Right ventricle myocardium superior (tissue), 1 donor: ENCODE results near the gene USP13. TPM values are rescaled to one million over a fixed set of nuclear protein-coding genes. Genes with fewer than 3 reads are reported as not detected.
A peak's percentile ranks its signal among the peaks of the same experiment; 100 is the strongest.
"Not testable (repeated sequence)": the region's sequence is repeated elsewhere in the genome, so short reads cannot be mapped to it uniquely, and the experiment has no call there.

Experiments
- ATAC-seq: fragments of 200-7000 bp; cut with Tn5 transposase; one replicate; pipeline ENCODE4 v1.9.1; 2020; ENCODE audit warnings: mild to moderate bottlenecking; ENCODE audit not compliant: poor library complexity
- DNase-seq: peaks from one replicate; pipeline ENCODE4 v3.0.0-alpha.2; 2020
- intact Hi-C: fragments of 100-400 bp; cut with DNase I; formaldehyde crosslinking; loops from one replicate; pipeline ENCODE4 v1.11.2; 2022
- total RNA-seq: library from RNA; stranded (reverse); fragmentation: NEBNext Ultra II Directional; extraction: Animal tissue kit (Norgen Biotek cat#: 25700); gene quantifications from one replicate; pipeline ENCODE4 v1.2.1, GENCODE V29; 2021
- donor health status: DM: no; HTN: yes; CAD: no; lungs with severe emphysema.

USP13 gene
- total RNA-seq, 1 donor from 2014 or later: 128 TPM

DNA sequence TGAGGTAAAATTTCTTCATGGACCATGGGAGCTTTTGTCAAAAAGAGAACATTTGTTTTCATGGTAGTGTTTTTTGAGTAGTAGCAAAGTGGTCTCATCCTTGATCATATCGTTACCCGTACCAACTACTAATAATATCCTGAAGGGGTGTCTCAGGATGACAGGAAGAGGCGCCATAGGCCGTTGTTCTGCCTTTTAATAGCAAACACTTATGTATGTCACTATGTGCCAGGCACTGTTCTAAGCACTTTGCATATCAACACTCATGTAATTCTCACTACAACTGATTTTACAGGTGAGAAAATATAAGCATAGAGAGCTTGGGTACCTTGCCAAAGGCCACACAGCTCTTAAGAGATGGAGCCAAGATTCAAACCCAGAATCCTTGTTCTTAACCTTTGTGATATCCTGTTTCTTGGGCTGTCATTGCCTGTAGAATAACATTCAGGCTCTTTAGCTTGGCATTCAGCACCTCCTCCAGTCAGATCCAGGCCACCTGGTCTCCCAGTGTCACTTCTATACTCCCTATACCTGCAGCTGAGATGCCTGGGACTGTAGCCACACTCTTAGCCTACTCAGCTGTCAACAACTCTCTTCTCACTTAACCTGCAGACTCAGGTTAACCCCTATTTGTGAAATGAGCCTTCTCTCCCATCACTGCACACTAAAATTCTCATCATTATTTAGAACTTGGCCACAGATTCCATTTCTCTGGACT lies 113.7 kb downstream of the USP13 start:
- DNase-seq: no peak
- intact Hi-C loops: no loop called here
- ATAC-seq: peak; percentile 75

GRCh38 chr3:179768080-179768479 lies 115.2 kb downstream of the USP13 start:
- DNase-seq (no peak), ATAC-seq (no peak)
- intact Hi-C loops: no loop called here

DNA sequence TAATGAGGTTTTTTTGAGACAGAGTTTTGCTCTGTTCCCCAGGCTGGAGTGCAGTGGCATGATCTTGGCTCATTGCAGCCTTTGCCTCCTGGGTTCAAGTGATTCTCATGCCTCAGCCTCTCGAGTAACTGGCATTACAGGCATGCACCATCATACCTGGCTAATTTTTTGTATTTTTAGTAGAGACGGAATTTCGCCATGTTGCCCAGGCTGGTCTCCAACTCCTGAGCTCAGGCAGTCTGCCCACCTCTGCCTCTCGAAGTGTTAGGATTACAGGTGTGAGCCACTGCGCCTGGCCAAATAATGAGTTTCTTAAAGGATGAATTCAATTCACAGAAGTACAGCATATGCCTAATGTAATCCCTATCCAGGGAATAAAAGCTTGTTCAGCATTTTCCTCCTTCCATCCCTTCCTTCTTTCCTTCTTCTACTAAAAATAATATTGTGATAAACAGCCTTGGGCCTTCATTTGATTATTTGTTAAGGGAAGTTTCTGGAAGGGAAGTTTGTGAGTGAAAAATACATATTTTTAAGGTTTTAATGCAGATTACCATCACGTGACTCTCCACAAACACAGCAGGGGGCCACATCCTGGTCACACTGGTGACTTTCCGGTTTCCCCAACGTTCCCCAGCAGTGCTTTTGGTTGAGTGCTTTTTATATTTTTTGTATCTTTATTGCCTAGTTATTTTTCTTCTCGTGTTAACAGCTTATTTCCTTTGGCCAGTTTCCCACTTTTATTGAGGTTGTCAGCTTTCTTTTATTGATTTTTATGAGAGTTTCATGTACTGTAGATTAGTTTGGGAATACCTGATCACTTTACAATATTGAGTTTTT lies 116.8 kb downstream of the USP13 start:
- DNase-seq (no peak), ATAC-seq (no peak)
- intact Hi-C loops: no loop called here

GRCh38 chr3:179771797-179772196 lies 119.0 kb downstream of the USP13 start:
- ATAC-seq: no peak
- DNase-seq: no peak
- intact Hi-C loops: no loop called here

- DNase-seq: no peak
- intact Hi-C loops: no loop called here
- ATAC-seq: no peak
Observed at GRCh38 chr3:179772297-179772696, 119.5 kb downstream of the USP13 start.

GRCh38 chr3:179775416-179776122 lies 122.7 kb downstream of the USP13 start:
- DNase-seq: no peak
- intact Hi-C loops: no loop called here
- no peak for ATAC-seq

DNA sequence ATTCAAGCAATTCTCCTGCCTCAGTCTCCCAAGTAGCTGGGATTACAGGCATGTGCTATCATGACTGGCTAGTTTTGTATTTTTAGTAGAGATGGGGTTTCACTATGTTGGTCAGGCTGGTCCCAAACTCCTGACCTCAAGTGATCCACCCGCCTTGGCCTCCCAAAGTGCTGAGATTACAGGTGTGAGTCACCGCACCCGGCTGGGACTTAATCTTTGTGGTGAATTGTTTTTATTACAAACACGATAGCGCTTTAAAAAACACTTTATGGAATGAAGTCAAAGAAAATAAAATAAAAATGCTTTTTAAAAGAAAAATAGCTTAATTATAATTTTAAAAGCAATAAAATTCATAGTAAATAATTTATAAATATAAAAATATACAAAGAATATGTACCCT lies 130.0 kb downstream of the USP13 start:
- intact Hi-C loops, DNase-seq, ATAC-seq: not testable (repeated sequence)

DNA sequence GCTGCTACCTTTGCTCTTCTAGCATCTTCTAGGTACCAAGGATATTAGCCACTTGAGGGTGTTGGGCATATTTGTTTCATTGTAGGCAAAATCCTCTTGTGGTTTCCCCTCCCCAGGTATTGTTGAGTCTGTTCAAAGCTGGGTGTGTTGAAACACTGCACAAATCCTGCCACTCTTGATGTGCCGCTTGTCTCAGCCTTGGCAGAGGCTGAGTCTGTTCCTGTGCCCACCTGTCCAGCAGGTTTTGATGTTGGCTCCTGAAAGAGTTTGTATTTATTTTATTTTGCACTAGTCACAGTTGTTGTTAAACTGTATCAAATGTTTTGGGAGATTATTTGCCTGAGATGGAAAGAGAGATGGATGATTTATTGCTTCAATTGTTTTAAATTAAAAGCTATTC lies 136.2 kb downstream of the USP13 start:
- ATAC-seq (no peak), DNase-seq (no peak)
- intact Hi-C loops: no loop called here

DNA sequence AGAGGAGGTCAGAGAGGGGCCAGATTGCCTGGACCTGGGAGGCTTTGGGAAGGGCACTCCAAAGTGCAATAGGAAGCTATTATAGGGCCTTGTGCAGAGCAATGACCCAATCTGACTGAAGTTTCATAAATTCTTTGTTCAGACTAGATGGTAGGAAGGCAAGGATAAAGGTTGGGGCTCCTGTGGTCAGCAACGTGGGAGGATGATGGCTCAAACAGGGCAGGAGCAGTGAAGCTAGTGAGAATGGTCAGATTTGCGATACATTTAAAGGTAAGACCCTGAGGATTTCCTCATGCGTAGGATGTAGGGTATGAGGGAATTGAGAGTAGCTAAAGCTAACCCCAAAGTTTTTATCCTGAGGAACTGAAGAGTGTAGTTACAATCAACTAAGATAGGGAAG lies 139.0 kb downstream of the USP13 start:
- DNase-seq (no peak), ATAC-seq (no peak)
- intact Hi-C loops: no loop called here

- DNase-seq (no peak), ATAC-seq (peak; percentile 84)
- intact Hi-C loops: no loop called here
Observed at GRCh38 chr3:179794355-179794754, 141.5 kb downstream of the USP13 start.

DNA sequence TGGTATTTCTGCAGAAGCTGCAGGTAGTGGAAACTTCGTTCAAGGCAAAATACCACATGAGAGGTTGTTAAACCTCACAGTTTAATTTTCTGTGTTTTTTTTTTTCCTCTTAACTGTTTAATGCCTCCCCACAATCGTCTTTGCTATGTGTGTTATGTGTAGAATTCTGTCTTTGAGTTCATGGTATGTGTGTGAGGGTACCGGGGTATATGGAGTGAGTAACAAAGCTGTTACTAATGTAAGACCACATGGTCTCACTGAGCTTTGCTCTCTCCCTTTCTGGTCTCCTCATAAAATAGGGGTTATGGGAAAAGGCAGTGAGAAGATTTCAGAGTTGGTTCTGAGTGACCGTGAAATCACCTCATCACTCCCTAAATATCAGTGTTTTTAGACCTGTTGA lies 143.6 kb downstream of the USP13 start:
- intact Hi-C loops: no loop called here
- DNase-seq (no peak), ATAC-seq (no peak)

DNA sequence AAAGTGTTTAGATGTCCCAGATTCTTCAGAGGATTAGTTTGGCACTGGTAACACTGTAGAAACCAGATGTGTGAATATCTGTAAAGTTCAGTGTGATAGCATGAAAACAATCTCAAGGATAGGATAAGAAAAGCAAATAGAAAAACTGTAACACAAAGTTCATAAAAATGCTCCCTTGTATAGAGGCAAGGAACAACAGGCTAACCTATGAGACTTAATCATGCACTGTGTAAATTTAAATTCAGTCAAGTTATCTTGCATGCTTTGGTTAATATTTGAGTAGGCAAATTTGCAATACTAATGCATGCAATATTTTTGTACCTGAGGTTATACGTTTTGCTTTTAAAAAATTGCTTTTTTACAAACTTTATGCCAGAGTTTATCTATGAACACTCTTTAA lies 144.4 kb downstream of the USP13 start:
- no peak for ATAC-seq
- intact Hi-C loops: no loop called here
- no peak for DNase-seq

DNA sequence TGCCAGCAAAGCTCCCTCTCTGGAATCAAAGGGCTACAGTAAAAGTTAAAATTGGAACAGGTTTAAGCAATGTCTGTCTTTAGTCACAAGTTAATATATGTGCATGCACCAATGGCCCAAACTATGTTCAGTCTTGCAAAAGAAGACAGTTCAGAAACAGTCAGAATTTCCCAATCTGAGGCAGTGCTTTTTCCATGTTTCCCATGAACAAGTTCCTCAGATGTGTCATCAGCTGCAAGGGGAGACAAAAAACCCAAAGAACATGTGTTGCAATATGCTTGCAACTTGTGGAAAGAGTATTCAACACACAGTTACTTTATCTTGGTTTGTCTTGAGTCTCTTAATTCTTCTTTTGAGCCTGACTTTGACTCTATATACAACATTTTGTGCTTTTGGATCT lies 148.4 kb downstream of the USP13 start:
- ATAC-seq (no peak), DNase-seq (no peak)
- intact Hi-C loops: no loop called here

DNA sequence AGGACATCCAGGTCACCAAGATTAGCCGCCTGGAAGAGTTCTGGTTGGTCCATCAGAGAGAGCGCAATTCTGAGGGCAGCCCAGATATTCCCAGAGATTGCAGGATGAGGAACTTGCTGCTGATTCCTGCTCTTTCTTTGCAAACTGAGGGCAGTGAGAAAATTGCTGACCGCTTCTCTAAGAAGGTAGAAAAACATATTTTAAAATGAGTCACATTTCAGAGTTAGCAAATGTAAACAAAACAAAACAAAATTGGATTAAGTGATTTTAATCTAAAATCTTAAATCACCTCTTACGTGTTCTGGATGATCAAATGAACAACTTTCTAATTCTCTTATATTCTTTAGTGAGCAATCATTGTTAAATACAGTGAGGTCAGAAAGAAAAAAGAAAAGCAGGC lies 149.0 kb downstream of the USP13 start:
- no peak for ATAC-seq
- DNase-seq: no peak
- intact Hi-C loops: no loop called here

DNA sequence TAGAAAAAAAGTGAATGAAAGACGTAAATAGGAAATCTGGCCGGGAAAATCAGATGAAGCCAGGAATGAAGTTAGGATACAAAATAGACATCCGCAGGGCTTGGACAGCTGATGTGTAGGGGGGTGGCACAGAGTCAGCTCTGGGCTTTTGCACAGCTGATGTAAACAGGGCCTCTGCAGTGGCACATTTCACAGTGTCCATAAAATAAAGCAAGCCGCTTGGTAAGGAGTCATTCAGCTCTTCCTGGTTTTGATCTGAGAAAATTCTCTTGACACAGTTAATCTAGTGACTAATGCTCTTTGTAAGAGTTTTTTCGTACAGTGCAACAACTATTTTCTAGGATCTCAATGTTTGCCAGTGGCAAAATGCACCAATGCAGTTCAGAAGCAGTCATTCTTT lies 153.3 kb downstream of the USP13 start:
- intact Hi-C loops: no loop called here
- no peak for DNase-seq
- ATAC-seq: no peak

DNA sequence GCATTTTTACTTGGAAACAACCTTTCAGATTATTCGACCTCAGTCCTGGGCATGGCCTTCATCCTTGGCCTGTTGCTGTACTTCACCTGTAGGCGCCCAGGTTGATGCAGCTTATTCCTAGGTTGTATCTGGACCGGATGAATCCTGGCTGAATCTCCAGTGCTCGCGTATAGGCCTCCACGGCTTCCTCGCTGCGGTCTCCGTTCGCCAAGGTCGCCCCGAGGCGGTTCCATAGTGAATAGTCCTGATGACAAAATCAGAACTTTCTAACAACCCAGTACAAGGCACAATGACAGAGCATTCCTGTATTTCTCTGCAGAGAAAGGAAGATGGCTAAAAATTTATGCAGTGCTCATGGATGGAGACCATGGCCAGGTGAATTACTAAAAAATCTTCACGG lies 154.7 kb downstream of the USP13 start:
- intact Hi-C loops: no loop called here
- DNase-seq (no peak), ATAC-seq (no peak)

GRCh38 chr3:179809639-179810038 lies 156.8 kb downstream of the USP13 start:
- intact Hi-C loops: no loop called here
- no peak for DNase-seq
- ATAC-seq: no peak

- DNase-seq (no peak), ATAC-seq (peak; percentile 81)
- intact Hi-C loops: no loop called here
Observed at GRCh38 chr3:179811321-179812095, 158.7 kb downstream of the USP13 start.

GRCh38 chr3:179812096-179812382 lies 159.2 kb downstream of the USP13 start:
- intact Hi-C loops: no loop called here
- ATAC-seq: no peak
- DNase-seq: no peak
